Measurements from ENCODE around the gene METTL1.

The METTL1 gene

GRCh38 chr12:57770734-57771133 lies 1.2 kb downstream of the METTL1 start:
- Histone ChIP-seq H3K4me3 (replicated peaks; ENCODE audit: low read depth, low read length) (no peak overlapping the region; the same call in 1 of the 2 replicates), H3K27me3 (replicated peaks; ENCODE audit: control insufficient read depth, insufficient read depth, low read length) (no peaks in the 10 kb centered on the region; the same call in 1 of the 2 replicates), H3K36me3 (ENCODE audit: control insufficient read depth, insufficient read depth, low read length) (peaks cover 4% of the 10 kb centered on the region)
- TF ChIP-seq, protein P1, sequence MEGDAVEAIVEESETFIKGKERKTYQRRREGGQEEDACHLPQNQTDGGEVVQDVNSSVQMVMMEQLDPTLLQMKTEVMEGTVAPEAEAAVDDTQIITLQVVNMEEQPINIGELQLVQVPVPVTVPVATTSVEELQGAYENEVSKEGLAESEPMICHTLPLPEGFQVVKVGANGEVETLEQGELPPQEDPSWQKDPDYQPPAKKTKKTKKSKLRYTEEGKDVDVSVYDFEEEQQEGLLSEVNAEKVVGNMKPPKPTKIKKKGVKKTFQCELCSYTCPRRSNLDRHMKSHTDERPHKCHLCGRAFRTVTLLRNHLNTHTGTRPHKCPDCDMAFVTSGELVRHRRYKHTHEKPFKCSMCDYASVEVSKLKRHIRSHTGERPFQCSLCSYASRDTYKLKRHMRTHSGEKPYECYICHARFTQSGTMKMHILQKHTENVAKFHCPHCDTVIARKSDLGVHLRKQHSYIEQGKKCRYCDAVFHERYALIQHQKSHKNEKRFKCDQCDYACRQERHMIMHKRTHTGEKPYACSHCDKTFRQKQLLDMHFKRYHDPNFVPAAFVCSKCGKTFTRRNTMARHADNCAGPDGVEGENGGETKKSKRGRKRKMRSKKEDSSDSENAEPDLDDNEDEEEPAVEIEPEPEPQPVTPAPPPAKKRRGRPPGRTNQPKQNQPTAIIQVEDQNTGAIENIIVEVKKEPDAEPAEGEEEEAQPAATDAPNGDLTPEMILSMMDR (IDR thresholded peaks at IDR 0.05; ENCODE audit: insufficient read depth, low read length, poor library complexity, severe bottlenecking): no peak
- DNase-seq (ENCODE audit: extremely low read depth, insufficient read length): no peak

- TF ChIP-seq, protein P1 (IDR thresholded peaks at IDR 0.05; ENCODE audit: insufficient read depth, low read length, poor library complexity, severe bottlenecking): no peak
- DNase-seq (ENCODE audit: extremely low read depth, insufficient read length): no peak
- H3K4me3 ChIP-seq (replicated peaks; ENCODE audit: low read depth, low read length): no peak overlapping the region
- peaks cover 4% of the 10 kb centered on the region for H3K36me3 ChIP-seq (ENCODE audit: control insufficient read depth, insufficient read depth, low read length)
- no peaks in the 10 kb centered on the region; the same call in 1 of the 2 replicates for H3K27me3 ChIP-seq (replicated peaks; ENCODE audit: control insufficient read depth, insufficient read depth, low read length)
These were observed 2.3 kb downstream of the METTL1 start for GRCh38 chr12:57769594-57769993.

DNA sequence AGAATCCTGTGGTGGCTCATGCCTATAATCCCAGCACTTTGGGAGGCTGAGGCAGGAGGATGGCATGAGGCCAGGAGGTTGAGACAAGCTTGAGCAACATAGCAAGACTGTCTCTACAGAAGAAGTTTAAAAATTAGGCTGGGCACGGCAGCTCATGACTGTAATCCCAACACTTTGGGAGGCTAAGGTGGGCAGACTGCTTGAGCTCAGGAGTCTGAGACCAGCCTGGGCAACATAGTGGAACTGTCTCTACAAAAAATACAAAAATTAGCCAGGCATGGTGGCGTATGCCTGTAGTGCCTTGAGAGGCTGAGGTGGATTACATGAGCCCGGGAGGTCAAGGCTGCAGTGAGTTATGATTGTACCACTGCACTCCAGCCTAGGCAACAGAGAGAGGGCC lies 4.0 kb downstream of the METTL1 start:
- TF ChIP-seq, protein P1 (IDR thresholded peaks at IDR 0.05; ENCODE audit: insufficient read depth, low read length, poor library complexity, severe bottlenecking): no peak
- DNase-seq (ENCODE audit: extremely low read depth, insufficient read length): no peak
- H3K27me3 ChIP-seq (replicated peaks; ENCODE audit: control insufficient read depth, insufficient read depth, low read length): no peaks in the 10 kb centered on the region; the same call in 1 of the 2 replicates
- no peak overlapping the region for H3K4me3 ChIP-seq (replicated peaks; ENCODE audit: low read depth, low read length)
- peaks cover 4% of the 10 kb centered on the region for H3K36me3 ChIP-seq (ENCODE audit: control insufficient read depth, insufficient read depth, low read length)

GRCh38 chr12:57767305-57767698 lies 4.6 kb downstream of the METTL1 start:
- H3K27me3 ChIP-seq (replicated peaks; ENCODE audit: control insufficient read depth, insufficient read depth, low read length): no peaks in the 10 kb centered on the region; the same call in 1 of the 2 replicates
- H3K36me3 ChIP-seq (ENCODE audit: control insufficient read depth, insufficient read depth, low read length): peaks cover 4% of the 10 kb centered on the region
- DNase-seq (ENCODE audit: extremely low read depth, insufficient read length): no peak
- H3K4me3 ChIP-seq (replicated peaks; ENCODE audit: low read depth, low read length): no peak overlapping the region
- TF ChIP-seq, protein P1 (IDR thresholded peaks at IDR 0.05; ENCODE audit: insufficient read depth, low read length, poor library complexity, severe bottlenecking): no peak

- no peak within 1 kb of the TSS for H3K4me3 ChIP-seq (replicated peaks; ENCODE audit: low read depth, low read length)
- no peaks in the 10 kb centered on the region; the same call in 1 of the 2 replicates for H3K27me3 ChIP-seq (replicated peaks; ENCODE audit: control insufficient read depth, insufficient read depth, low read length)
- peaks cover 4% of the 10 kb centered on the region for H3K36me3 ChIP-seq (ENCODE audit: control insufficient read depth, insufficient read depth, low read length)
- TF ChIP-seq, protein P1 (IDR thresholded peaks at IDR 0.05; ENCODE audit: insufficient read depth, low read length, poor library complexity, severe bottlenecking): no peak
- DNase-seq (ENCODE audit: extremely low read depth, insufficient read length): no peak
These were observed 5.2 kb downstream of the METTL1 start, which contains the start of gene CYP27B1 for GRCh38 chr12:57766464-57767304. Gene CYP27B1, minus strand, starts transcription at chr12:57767078. Its CDS starts 37 bp downstream, at chr12:57767041.

Measured in GM06990 (cell line).